IPS DF 6.9 (cell line): ENCODE results near the gene RHBDL2.

Experiments
- DNase-seq: peaks from one replicate; pipeline ENCODE4 v3.0.0-alpha.2; 2013; ENCODE audit warnings: low read depth, low spot score
- H3K27ac ChIP-seq: one replicate; pipeline ENCODE4 v1.5.1; 2013; ENCODE audit warnings: low read length, control low read depth
- H3K27me3 ChIP-seq: 2 replicates; pipeline ENCODE4 v1.6.1; 2013; ENCODE audit warnings: mild to moderate bottlenecking, low read length; ENCODE audit not compliant: control insufficient read depth, insufficient read depth
- H3K36me3 ChIP-seq: 2 replicates; pipeline ENCODE4 v1.6.1; 2013; ENCODE audit warnings: low read length; ENCODE audit not compliant: control insufficient read depth, insufficient read depth
- H3K4me1 ChIP-seq: 2 replicates; pipeline ENCODE4 v1.6.1; 2013; ENCODE audit warnings: low read length; ENCODE audit not compliant: control insufficient read depth, insufficient read depth
- H3K4me3 ChIP-seq: 2 replicates; pipeline ENCODE4 v1.5.1; 2013; ENCODE audit warnings: mild to moderate bottlenecking, low read length
- H3K9me3 ChIP-seq: 2 replicates; pipeline ENCODE4 v1.6.1; 2013; ENCODE audit warnings: low read length, inconsistent platforms; ENCODE audit not compliant: control insufficient read depth, insufficient read depth
- WGBS: extraction: QIAGEN DNeasy Blood & Tissue Kit; methylation state at CpG from one replicate; pipeline ENCODE4 v1.1.7; 2013; ENCODE audit warnings: mixed read lengths, missing lambda C conversion rate; ENCODE audit not compliant: insufficient read length, insufficient coverage; 5-methylcytosine and 5-hydroxymethylcytosine counted together

RHBDL2 gene

DNA sequence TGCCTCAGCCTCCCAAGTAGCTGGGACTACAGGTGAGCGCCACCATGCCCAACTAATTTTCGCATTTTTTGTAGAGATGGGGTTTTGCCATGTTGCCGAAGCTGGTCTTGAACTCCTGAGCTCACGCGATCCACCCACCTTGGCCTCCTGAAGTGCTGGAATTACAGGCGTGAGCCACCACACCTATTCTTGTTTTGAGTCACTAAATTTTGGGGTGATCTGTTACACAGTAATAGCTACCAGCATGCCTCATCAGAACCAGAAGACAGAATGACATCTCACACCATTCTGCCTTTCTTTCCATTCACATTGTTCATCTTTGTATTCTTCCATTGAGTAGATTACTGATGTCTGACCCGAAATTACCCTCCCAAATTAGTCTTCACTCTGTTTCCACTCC lies 9.1 kb downstream of the RHBDL2 start:
- DNase-seq, result no peak
- Histone ChIP-seq H3K27ac (no peak overlapping the region), H3K4me3 (no peak overlapping the region), H3K4me1 (no peaks in the 10 kb centered on the region), H3K9me3 (no peaks in the 10 kb centered on the region), H3K27me3 (no peaks in the 10 kb centered on the region), H3K36me3 (no peaks in the 10 kb centered on the region)
- WGBS, result no CpG with 5 or more reads among the region's 7 CpGs

DNA sequence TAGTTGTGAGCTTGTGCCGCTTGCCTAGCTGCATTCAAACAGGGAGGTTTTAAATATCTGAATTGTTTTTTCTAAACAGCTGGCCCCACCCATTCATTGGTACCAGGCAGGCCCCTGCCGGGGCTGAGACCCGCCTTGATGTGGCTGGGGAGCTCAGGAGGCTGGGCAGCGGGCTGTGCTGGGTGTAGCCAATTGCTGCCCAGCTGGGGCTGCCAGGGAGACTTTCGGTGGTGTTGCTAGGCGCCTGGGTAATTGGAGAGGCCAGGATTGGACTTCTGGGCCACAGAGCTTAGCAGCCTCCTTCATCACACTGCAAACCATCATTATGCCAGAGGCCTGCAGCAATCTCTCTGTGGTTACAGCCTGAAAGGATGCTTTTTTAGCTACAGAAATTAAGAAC lies 12.2 kb downstream of the RHBDL2 start:
- Histone ChIP-seq H3K27ac (no peak overlapping the region), H3K36me3 (no peaks in the 10 kb centered on the region), H3K4me3 (no peak overlapping the region), H3K4me1 (no peaks in the 10 kb centered on the region), H3K27me3 (no peaks in the 10 kb centered on the region), H3K9me3 (no peaks in the 10 kb centered on the region)
- DNase-seq, result no peak
- no CpG with 5 or more reads among the region's 6 CpGs for WGBS

DNA sequence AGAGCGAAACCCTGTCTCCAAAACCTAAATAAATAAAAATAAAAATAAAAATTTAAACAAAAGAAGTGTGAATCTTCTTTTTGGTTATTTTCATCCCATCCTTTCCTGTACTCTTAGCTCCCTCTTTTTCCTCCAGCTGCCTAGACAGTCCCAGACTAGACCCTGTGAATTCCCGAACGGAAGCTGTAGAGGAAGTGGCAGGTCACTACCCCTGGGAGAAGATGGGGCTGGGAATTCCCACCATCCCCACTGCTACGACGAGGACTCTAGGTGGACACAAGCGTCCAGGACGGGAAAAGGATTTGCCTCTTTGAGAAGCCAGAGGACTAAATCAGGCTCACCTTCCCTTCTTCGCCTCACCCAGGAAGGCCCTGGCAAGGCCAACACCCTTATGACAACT lies 12.6 kb downstream of the RHBDL2 start:
- H3K36me3 ChIP-seq, result no peaks in the 10 kb centered on the region
- no peak for DNase-seq
- WGBS, result no CpG with 5 or more reads among the region's 8 CpGs
- H3K27me3 ChIP-seq, result no peaks in the 10 kb centered on the region
- no peak overlapping the region for H3K27ac ChIP-seq
- H3K4me1 ChIP-seq, result no peaks in the 10 kb centered on the region
- no peak overlapping the region for H3K4me3 ChIP-seq
- H3K9me3 ChIP-seq, result no peaks in the 10 kb centered on the region

DNA sequence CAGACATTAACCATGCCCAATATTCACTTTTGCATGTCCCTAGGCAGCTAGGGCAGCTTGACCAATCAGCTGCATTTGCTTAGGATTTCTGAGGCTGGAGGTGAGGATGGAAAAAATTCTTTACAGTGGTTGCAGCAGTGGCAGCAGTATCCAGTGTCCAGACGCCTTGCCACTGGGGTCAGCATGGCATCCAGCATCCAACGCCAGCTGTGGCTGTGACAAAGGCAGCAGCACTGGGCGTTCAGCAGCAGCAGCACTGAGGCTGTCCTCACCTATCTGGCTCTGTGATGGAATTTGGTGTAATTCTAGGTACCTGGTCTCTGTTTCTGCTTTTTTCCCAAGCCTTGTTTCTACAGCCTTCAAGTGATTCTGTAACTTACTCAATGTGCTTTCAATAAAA lies 15.5 kb downstream of the RHBDL2 start:
- Histone ChIP-seq H3K4me3 (no peak overlapping the region), H3K27ac (no peak overlapping the region), H3K4me1 (no peaks in the 10 kb centered on the region), H3K9me3 (no peaks in the 10 kb centered on the region), H3K36me3 (no peaks in the 10 kb centered on the region), H3K27me3 (no peaks in the 10 kb centered on the region)
- DNase-seq, result no peak
- WGBS, result no CpG with 5 or more reads among the region's 3 CpGs

DNA sequence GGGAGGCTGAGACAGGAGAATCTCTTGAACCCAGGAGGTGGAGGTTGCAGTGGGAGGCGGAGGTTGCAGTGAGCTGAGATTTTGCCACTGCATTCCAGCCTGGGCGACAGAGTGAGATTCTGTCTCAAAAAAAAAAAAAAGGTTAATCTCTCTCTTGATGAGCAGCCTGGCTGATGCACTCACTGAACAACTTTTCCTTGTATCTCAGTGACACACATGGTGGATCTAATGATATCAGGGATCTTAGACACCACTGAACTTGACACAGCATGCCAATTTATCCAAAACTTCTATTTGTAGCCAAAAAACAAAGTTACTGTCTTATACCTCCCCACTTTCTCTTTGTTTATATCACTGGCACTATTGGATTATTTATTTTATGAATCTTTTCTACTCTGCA lies 16.2 kb downstream of the RHBDL2 start:
- H3K4me1 ChIP-seq, result no peaks in the 10 kb centered on the region
- no peaks in the 10 kb centered on the region for H3K36me3 ChIP-seq
- H3K4me3 ChIP-seq, result no peak overlapping the region
- no CpG with 5 or more reads among the region's 2 CpGs for WGBS
- H3K9me3 ChIP-seq, result no peaks in the 10 kb centered on the region
- H3K27ac ChIP-seq, result no peak overlapping the region
- no peak for DNase-seq
- H3K27me3 ChIP-seq, result no peaks in the 10 kb centered on the region

DNA sequence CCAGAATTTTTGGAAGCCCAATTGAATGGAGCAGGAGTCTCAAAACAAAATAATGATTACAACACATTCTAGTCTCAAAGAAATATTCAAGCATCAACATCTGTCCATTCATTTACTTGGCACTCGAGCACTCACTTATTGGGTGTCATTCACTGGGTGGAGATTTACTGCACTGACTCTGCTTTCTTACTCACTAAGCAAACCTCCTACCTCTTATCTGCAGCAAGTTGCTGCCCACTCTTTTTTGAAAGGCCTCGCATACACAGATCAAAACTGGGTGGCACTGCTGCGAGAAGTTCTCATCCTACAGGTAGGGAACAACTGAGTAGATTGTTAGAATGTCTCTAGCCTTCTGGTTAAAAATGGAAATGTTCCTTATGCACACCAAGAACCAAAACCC lies 18.0 kb downstream of the RHBDL2 start:
- H3K36me3 ChIP-seq, result no peaks in the 10 kb centered on the region
- H3K9me3 ChIP-seq, result no peaks in the 10 kb centered on the region
- no peak overlapping the region for H3K4me3 ChIP-seq
- no peaks in the 10 kb centered on the region for H3K27me3 ChIP-seq
- no CpG with 5 or more reads among the region's 3 CpGs for WGBS
- H3K27ac ChIP-seq, result no peak overlapping the region
- H3K4me1 ChIP-seq, result 0 out of 2 replicates have a peak, but pooled peaks cover 1% of the 10 kb centered on the region
- DNase-seq, result no peak

DNA sequence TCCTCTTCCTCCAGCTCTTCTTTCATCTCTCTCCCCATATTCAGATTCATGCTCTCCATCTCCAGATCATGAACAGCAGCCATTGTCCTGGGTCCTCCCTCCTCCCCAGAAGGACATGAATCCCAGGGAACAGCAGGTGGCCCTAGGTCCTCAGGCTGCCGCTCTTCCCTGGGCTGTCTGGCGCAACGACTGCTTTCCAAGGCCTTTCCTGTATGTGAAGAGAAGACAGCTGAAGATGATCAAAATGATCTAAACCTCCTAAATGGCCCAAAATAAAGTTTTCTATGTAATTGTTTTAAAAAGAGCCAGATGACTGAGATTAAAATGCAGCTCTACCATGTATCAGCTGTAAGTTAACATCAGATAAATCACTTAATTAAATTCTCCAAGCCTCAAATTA lies 22.5 kb downstream of the RHBDL2 start:
- Histone ChIP-seq H3K36me3 (no peaks in the 10 kb centered on the region), H3K27me3 (no peaks in the 10 kb centered on the region)

DNA sequence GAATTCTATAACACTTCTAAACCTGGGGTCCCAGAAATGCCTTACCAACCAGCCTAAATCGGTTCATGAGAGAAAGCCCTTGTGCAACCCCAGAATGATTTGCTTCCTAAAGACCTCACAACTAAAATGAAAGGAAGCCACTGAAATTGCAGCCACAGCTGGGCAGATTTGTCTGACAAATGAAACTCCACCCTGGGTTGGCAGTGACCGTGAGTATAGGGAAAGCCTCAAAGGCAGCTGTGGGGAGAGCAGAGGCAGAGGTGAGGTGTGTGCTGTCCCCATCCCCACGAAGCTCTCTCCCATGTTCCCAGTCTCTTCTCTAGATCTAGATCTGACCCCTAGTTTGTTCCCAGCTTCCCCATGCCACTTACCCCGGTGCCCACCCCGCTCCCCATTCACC lies 23.1 kb downstream of the RHBDL2 start:
- H3K9me3 ChIP-seq, result no peaks in the 10 kb centered on the region

More for the DNA sequence above, 22.5 kb downstream of the RHBDL2 start:
- WGBS, result no CpG with 5 or more reads among the region's 3 CpGs
- H3K4me3 ChIP-seq, result no peak overlapping the region
- DNase-seq, result no peak
- H3K4me1 ChIP-seq, result 0 out of 2 replicates have a peak, but pooled peaks cover 1% of the 10 kb centered on the region
- no peak overlapping the region for H3K27ac ChIP-seq
- H3K9me3 ChIP-seq, result no peaks in the 10 kb centered on the region

DNA sequence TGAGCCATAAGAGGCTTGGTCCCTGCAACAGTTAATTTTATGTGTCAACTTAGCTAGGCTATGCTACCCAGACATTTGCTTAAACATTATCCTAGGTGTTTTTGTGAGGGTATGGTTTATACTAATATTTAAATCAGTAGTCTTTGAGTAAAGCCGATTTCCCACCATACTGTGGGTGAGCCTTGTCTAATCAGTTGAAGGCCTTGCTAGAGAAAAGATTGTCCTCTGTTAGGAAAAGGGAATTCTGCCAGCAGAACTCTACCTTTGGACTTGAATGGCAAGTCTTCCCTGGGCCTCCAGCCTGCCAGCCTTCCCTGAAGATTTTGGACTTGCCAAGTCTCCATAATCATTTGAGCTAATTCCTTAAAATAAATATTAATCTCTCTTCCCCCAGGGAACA lies 23.9 kb downstream of the RHBDL2 start:
- Histone ChIP-seq H3K36me3 (no peaks in the 10 kb centered on the region), H3K4me1 (0 out of 2 replicates have a peak, but pooled peaks cover 1% of the 10 kb centered on the region), H3K27me3 (no peaks in the 10 kb centered on the region), H3K4me3 (no peak overlapping the region), H3K27ac (no peak overlapping the region), H3K9me3 (no peaks in the 10 kb centered on the region)
- WGBS, result no CpG with 5 or more reads among the region's 1 CpG
- no peak for DNase-seq

More for the DNA sequence above, 23.1 kb downstream of the RHBDL2 start:
- no CpG with 5 or more reads among the region's 5 CpGs for WGBS
- H3K27me3 ChIP-seq, result no peaks in the 10 kb centered on the region
- no peak overlapping the region for H3K4me3 ChIP-seq
- 0 out of 2 replicates have a peak, but pooled peaks cover 1% of the 10 kb centered on the region for H3K4me1 ChIP-seq
- DNase-seq, result no peak
- H3K27ac ChIP-seq, result no peak overlapping the region
- H3K36me3 ChIP-seq, result no peaks in the 10 kb centered on the region

DNA sequence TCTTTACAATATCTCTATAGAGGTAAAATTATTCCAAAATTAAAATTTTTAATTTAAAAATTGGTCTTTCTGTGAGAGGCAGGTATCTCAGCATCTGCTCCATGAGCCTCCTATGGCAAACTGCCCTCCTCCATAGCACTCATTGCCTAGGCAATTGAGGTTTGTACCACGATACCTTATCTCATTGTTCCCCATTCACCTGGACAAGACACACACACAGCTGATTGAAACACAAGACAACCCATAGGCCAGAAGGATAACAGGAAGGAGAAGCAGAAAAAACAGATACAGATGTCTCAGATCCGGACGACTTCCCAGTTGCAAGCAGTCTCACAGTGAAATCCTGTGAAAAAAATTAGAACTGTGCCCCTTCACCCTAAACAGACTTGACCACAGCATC lies 24.3 kb downstream of the RHBDL2 start:
- Histone ChIP-seq H3K9me3 (no peaks in the 10 kb centered on the region), H3K27ac (no peak overlapping the region), H3K4me1 (0 out of 2 replicates have a peak, but pooled peaks cover 1% of the 10 kb centered on the region), H3K27me3 (no peaks in the 10 kb centered on the region), H3K36me3 (no peaks in the 10 kb centered on the region), H3K4me3 (no peak overlapping the region)
- DNase-seq, result no peak
- no CpG with 5 or more reads among the region's 3 CpGs for WGBS

DNA sequence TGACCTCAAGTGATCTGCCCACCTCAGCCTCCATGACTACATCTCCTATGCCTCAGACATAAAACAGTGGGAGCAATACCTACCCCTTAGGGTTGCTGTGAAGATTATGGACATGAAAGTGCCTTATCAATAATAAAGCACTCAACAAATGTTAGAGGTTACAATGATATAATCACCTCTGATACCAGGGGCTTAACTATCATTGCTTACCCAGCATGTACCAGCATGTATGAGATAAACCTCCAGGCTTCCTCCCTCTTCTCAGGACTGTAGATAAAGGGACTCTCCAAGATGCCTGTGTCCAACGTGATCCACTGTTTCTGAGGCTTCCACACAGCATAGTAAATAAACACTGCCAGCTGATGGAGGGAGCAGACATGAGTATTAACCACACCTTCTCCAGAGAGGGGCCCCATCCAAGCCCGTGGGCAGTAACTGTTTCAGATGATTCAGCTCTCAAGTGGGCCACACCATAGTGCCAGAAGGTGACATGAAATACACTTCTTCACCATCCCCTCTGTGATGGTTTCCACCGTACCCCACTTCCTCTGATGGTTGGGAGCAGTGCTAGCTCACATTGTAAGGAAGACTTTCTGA lies 26.2 kb downstream of the RHBDL2 start:
- Histone ChIP-seq H3K4me1 (0 out of 2 replicates have a peak, but pooled peaks cover 1% of the 10 kb centered on the region), H3K4me3 (no peak overlapping the region), H3K9me3 (no peaks in the 10 kb centered on the region), H3K27me3 (no peaks in the 10 kb centered on the region), H3K27ac (no peak overlapping the region), H3K36me3 (no peaks in the 10 kb centered on the region)
- WGBS, result no CpG with 5 or more reads among the region's 3 CpGs
- no peak for DNase-seq
